HCT116 (cell line): ENCODE measurements around the gene FLRT1.

ENCODE experiments used
- ATF3 ChIP-seq: IDR thresholded peaks from 2 replicates; pipeline ENCODE4 v1.6.1; 2012
- CEBPB ChIP-seq: IDR thresholded peaks from 2 replicates; pipeline ENCODE4 v1.6.1; 2012; ENCODE audit warnings: low read depth
- CTCF ChIP-seq, 3 experiments: fragments of 200-600 bp in 1 of 3; sonication (generic) in 1 of 3; IDR thresholded peaks in 2 of 3; conservative IDR thresholded peaks in 1 of 3; 2 replicates each; pipeline ENCODE4 v1.5.1; 2012 to 2017; ENCODE audit warnings: low read depth in 2 of 3, low read length in 2 of 3, antibody characterized with exemption in 1 of 3, borderline replicate concordance in 1 of 3, control low read depth in 1 of 3, mild to moderate bottlenecking in 1 of 3, mixed read lengths in 1 of 3, mixed run types in 1 of 3, moderate library complexity in 1 of 3; ENCODE audit not compliant: insufficient read depth in 1 of 3
- EZH2 ChIP-seq: fragments of 200-600 bp; sonication (generic); IDR thresholded peaks from 2 replicates; pipeline ENCODE4 v1.6.1; 2017; ENCODE audit warnings: antibody characterized with exemption, mixed run types
- EZH2phosphoT487 ChIP-seq: fragments of 200-600 bp; IDR thresholded peaks from 2 replicates; pipeline ENCODE4 v1.6.1; 2018; ENCODE audit warnings: antibody characterized with exemption, borderline replicate concordance
- POLR2A ChIP-seq: IDR thresholded peaks from 2 replicates; pipeline ENCODE4 v1.7.0; 2011; ENCODE audit warnings: borderline replicate concordance; ENCODE audit not compliant: insufficient read depth, insufficient read length; ENCODE audit errors: extremely low read depth
- REST ChIP-seq: IDR thresholded peaks from 2 replicates; pipeline ENCODE4 v1.6.1; 2012; ENCODE audit warnings: low read depth

GRCh38 chr11:63998558-63999348 is 37.0 kb upstream of the FLRT1 start:
- TF ChIP-seq EZH2 (no peak), CTCF (IDR thresholded peaks at IDR 0.05 in 2 of 3, conservative IDR thresholded peaks at IDR 0.05 in 1 of 3; ENCODE audit: borderline replicate concordance in 1 of 3, insufficient read depth in 1 of 3, low read depth in 2 of 3, low read length in 2 of 3) (no peak), REST (no peak), CEBPB (no peak), POLR2A (no peak), ATF3 (no peak), EZH2phosphoT487 (no peak)
